Stomach (tissue), 4 donors: ENCODE results near the gene TMEM181.
"Not testable (repeated sequence)": the region's sequence is repeated elsewhere in the genome, so short reads cannot be mapped to it uniquely, and the experiment has no call there.

Experiments used
- EP300 ChIP-seq: sonication (generic); formaldehyde crosslinking; IDR thresholded peaks from one replicate; pipeline ENCODE4 v1.6.1; 2017; ENCODE audit warnings: antibody characterized with exemption
- POLR2A ChIP-seq, 4 donors: fragments of 450-650 bp; IDR thresholded peaks; one replicate each; pipeline ENCODE4 v1.6.1; 2016; ENCODE audit warnings: antibody characterized with exemption in 4 of 4, control low read depth in 2 of 4, mild to moderate bottlenecking in 1 of 4, moderate library complexity in 1 of 4
- POLR2AphosphoS5 ChIP-seq, 3 donors: sonication (generic); formaldehyde crosslinking; IDR thresholded peaks; one replicate each; pipeline ENCODE4 v1.6.1; 2016; ENCODE audit warnings: antibody characterized with exemption in 3 of 3
- TF ChIP-seq, protein P1 (sequence below), 7 experiments: fragments of 450-650 bp in 4 of 7; fragments of 200-600 bp in 3 of 7; sonication (generic) in 3 of 7; IDR thresholded peaks; one replicate each; pipeline ENCODE4 v1.5.1; 2016 to 2019; ENCODE audit warnings: antibody characterized with exemption in 7 of 7, control low read depth in 2 of 7, mild to moderate bottlenecking in 1 of 7

DNA sequence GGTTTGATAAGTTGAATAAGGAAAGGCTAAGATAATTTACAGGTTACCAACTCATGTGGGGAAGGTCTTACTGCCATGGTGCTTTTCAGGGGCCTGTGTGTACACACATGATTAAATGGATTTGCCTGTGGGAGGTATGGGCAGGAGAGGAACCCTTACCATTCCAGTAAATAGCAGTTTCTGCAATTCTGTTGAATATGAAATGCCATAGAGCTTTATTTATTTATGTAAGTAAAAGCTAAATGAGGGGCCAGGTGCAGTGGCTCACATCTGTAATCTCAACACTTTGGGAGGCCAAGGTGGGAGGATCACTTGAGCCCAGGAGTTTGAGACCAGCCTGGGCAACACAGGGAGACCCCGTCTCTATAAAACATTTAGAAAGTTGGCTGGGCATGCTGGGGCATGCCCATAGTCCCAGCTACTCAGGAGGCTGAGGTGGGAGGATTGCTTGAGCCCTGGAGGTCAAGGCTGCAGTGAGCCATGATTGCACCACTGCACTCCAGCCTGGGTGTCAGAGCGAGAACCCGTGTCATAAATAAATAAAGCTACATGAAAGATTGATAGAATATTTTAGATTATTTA, 72.7 kb downstream of the TMEM181 start:
- TF ChIP-seq, protein P1, sequence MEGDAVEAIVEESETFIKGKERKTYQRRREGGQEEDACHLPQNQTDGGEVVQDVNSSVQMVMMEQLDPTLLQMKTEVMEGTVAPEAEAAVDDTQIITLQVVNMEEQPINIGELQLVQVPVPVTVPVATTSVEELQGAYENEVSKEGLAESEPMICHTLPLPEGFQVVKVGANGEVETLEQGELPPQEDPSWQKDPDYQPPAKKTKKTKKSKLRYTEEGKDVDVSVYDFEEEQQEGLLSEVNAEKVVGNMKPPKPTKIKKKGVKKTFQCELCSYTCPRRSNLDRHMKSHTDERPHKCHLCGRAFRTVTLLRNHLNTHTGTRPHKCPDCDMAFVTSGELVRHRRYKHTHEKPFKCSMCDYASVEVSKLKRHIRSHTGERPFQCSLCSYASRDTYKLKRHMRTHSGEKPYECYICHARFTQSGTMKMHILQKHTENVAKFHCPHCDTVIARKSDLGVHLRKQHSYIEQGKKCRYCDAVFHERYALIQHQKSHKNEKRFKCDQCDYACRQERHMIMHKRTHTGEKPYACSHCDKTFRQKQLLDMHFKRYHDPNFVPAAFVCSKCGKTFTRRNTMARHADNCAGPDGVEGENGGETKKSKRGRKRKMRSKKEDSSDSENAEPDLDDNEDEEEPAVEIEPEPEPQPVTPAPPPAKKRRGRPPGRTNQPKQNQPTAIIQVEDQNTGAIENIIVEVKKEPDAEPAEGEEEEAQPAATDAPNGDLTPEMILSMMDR (IDR thresholded peaks at IDR 0.05): not testable (repeated sequence)
- TF ChIP-seq EP300; POLR2A (IDR thresholded peaks at IDR 0.05); POLR2AphosphoS5 (IDR thresholded peaks at IDR 0.05): not testable (repeated sequence)
